Measurements from ENCODE around the gene ERAS. TPM values are rescaled to one million over a fixed set of nuclear protein-coding genes. Genes with fewer than 3 reads are reported as not detected.

Gene ERAS
- total RNA-seq, 1 experiment from 2014 or later = not detected

DNA sequence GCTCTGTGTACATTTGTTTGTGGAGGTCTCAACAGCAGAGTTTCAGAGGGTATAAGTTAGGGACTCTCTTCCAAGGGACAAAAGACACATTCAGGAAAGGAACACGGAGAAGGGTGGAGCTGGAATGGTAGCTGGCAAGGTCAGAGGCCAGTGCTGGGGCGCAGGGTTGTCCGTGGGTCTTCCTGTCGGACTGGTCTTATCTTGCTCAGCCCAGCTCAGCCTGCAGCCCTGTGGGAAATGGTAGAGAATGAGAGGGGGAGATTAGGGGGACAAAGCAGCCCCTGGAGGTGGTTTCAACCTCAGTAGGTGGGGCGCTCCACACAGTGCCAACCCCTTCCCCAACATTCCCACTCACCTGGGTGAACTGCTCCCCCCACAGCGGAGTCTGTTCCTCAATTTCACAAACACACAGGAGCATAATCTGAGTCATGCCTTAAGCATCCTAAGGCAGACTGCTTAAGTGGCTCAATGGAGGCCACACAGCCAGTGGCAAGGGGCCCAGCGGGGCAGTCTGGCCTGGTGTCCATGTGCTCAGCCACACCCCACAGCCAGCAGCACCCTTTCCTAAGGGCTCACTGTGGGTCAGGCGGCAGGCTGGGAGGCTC lies 31.3 kb upstream of the ERAS start:
- Histone ChIP-seq H3K27ac (ENCODE audit: low read depth, low read length) (no peak overlapping the region; the same call in 1 of the 2 replicates), H3K9ac (ENCODE audit: low read length) (peak overlapping the region; percentile 39), H3K9me3 (ENCODE audit: control insufficient read depth in 1 of 2, insufficient read depth in 1 of 2, low read depth in 1 of 2, low read length in 2 of 2) (no peaks in the 10 kb centered on the region), H3K4me2 (ENCODE audit: low read length) (peak overlapping the region; percentile 60), H3K79me2 (ENCODE audit: insufficient read depth, low read length) (no peaks in the 10 kb centered on the region), H2AFZ (ENCODE audit: low read depth, low read length, poor library complexity, severe bottlenecking) (no peak overlapping the region), H3K9me2 (ENCODE audit: insufficient read depth) (no peaks in the 10 kb centered on the region), H3K27me3 (ENCODE audit: insufficient read depth, low read length) (no peaks in the 10 kb centered on the region), H4K20me1 (ENCODE audit: insufficient read depth) (no peaks in the 10 kb centered on the region), H3K4me3 (replicated peaks in 1 of 2; ENCODE audit: low read depth in 1 of 2, low read length in 2 of 2) (no peak overlapping the region), H3K4me1 (ENCODE audit: control insufficient read depth in 1 of 2, insufficient read depth in 2 of 2, low read length in 2 of 2) (peaks cover 11 to 19% of the 10 kb centered on the region in 2 experiments), H3K36me3 (ENCODE audit: control insufficient read depth in 1 of 2, insufficient read depth in 2 of 2, low read length in 2 of 2) (no peaks in the 10 kb centered on the region)
- POLR2A ChIA-PET = no interaction called here
- ATAC-seq = peak; percentile 81
- no peak for DNase-seq (ENCODE audit: low read depth, low spot score)
- CTCF ChIA-PET = no interaction called here
- no peak for TF ChIP-seq SRF (IDR thresholded peaks at IDR 0.05; ENCODE audit: low read depth)
- no peak for TF ChIP-seq SP1 (IDR thresholded peaks at IDR 0.05; ENCODE audit: low read depth)
- TF ChIP-seq, protein P1, sequence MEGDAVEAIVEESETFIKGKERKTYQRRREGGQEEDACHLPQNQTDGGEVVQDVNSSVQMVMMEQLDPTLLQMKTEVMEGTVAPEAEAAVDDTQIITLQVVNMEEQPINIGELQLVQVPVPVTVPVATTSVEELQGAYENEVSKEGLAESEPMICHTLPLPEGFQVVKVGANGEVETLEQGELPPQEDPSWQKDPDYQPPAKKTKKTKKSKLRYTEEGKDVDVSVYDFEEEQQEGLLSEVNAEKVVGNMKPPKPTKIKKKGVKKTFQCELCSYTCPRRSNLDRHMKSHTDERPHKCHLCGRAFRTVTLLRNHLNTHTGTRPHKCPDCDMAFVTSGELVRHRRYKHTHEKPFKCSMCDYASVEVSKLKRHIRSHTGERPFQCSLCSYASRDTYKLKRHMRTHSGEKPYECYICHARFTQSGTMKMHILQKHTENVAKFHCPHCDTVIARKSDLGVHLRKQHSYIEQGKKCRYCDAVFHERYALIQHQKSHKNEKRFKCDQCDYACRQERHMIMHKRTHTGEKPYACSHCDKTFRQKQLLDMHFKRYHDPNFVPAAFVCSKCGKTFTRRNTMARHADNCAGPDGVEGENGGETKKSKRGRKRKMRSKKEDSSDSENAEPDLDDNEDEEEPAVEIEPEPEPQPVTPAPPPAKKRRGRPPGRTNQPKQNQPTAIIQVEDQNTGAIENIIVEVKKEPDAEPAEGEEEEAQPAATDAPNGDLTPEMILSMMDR (IDR thresholded peaks at IDR 0.05 in 2 of 3, conservative IDR thresholded peaks at IDR 0.05 in 1 of 3; ENCODE audit: borderline replicate concordance in 1 of 3, insufficient read depth in 1 of 3, low read depth in 2 of 3, low read length in 2 of 3) = no peak
- TF ChIP-seq CEBPB (IDR thresholded peaks at IDR 0.05; ENCODE audit: low read depth) = no peak
- TF ChIP-seq, protein P2, sequence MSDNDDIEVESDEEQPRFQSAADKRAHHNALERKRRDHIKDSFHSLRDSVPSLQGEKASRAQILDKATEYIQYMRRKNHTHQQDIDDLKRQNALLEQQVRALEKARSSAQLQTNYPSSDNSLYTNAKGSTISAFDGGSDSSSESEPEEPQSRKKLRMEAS (IDR thresholded peaks at IDR 0.05) = no peak
- TF ChIP-seq YY1 (IDR thresholded peaks at IDR 0.05; ENCODE audit: extremely low read depth, insufficient replicate concordance, low read depth, low read length) = no peak
- no peak for TF ChIP-seq FOSL1 (IDR thresholded peaks at IDR 0.05; ENCODE audit: low read depth)
- TF ChIP-seq ZNF274 (IDR thresholded peaks at IDR 0.05; ENCODE audit: low read depth, low read length) = no peak
- no peak for TF ChIP-seq ZFX (IDR thresholded peaks at IDR 0.05)
- TF ChIP-seq EZH2 (IDR thresholded peaks at IDR 0.05) = no peak
- no peak for TF ChIP-seq SIN3A (IDR thresholded peaks at IDR 0.05; ENCODE audit: low read depth)
- TF ChIP-seq, protein P3, sequence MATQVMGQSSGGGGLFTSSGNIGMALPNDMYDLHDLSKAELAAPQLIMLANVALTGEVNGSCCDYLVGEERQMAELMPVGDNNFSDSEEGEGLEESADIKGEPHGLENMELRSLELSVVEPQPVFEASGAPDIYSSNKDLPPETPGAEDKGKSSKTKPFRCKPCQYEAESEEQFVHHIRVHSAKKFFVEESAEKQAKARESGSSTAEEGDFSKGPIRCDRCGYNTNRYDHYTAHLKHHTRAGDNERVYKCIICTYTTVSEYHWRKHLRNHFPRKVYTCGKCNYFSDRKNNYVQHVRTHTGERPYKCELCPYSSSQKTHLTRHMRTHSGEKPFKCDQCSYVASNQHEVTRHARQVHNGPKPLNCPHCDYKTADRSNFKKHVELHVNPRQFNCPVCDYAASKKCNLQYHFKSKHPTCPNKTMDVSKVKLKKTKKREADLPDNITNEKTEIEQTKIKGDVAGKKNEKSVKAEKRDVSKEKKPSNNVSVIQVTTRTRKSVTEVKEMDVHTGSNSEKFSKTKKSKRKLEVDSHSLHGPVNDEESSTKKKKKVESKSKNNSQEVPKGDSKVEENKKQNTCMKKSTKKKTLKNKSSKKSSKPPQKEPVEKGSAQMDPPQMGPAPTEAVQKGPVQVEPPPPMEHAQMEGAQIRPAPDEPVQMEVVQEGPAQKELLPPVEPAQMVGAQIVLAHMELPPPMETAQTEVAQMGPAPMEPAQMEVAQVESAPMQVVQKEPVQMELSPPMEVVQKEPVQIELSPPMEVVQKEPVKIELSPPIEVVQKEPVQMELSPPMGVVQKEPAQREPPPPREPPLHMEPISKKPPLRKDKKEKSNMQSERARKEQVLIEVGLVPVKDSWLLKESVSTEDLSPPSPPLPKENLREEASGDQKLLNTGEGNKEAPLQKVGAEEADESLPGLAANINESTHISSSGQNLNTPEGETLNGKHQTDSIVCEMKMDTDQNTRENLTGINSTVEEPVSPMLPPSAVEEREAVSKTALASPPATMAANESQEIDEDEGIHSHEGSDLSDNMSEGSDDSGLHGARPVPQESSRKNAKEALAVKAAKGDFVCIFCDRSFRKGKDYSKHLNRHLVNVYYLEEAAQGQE (IDR thresholded peaks at IDR 0.05; ENCODE audit: low read depth) = no peak
- TF ChIP-seq, protein P4, sequence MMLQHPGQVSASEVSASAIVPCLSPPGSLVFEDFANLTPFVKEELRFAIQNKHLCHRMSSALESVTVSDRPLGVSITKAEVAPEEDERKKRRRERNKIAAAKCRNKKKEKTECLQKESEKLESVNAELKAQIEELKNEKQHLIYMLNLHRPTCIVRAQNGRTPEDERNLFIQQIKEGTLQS (IDR thresholded peaks at IDR 0.05) = no peak
- no peak for TF ChIP-seq EZH2phosphoT487 (IDR thresholded peaks at IDR 0.05; ENCODE audit: borderline replicate concordance)
- TF ChIP-seq JUND (IDR thresholded peaks at IDR 0.05) = no peak
- TF ChIP-seq POLR2A (IDR thresholded peaks at IDR 0.05; ENCODE audit: borderline replicate concordance, extremely low read depth, insufficient read depth, insufficient read length) = no peak
- no peak for TF ChIP-seq TCF7L2 (IDR thresholded peaks at IDR 0.05; ENCODE audit: borderline replicate concordance, extremely low read depth, insufficient read depth, insufficient read length)
- TF ChIP-seq ELF1 (IDR thresholded peaks at IDR 0.05; ENCODE audit: borderline replicate concordance, low read depth) = no peak
- intact Hi-C loops (cut with micrococcal nuclease) = no loop called here
- no TSS peak for BruUV-seq (replicated peaks)
- RAD21 ChIA-PET (ENCODE audit: low non-redundant PET in 1 of 2, low total read pairs in 2 of 2, uncharacterized antibody in 2 of 2, unreplicated experiment in 2 of 2) = no interaction called here

All from HCT116 (cell line).